ENCODE data around the gene PADI1.
A peak's percentile ranks its signal among the peaks of the same experiment; 100 is the strongest.

Gene PADI1

DNA sequence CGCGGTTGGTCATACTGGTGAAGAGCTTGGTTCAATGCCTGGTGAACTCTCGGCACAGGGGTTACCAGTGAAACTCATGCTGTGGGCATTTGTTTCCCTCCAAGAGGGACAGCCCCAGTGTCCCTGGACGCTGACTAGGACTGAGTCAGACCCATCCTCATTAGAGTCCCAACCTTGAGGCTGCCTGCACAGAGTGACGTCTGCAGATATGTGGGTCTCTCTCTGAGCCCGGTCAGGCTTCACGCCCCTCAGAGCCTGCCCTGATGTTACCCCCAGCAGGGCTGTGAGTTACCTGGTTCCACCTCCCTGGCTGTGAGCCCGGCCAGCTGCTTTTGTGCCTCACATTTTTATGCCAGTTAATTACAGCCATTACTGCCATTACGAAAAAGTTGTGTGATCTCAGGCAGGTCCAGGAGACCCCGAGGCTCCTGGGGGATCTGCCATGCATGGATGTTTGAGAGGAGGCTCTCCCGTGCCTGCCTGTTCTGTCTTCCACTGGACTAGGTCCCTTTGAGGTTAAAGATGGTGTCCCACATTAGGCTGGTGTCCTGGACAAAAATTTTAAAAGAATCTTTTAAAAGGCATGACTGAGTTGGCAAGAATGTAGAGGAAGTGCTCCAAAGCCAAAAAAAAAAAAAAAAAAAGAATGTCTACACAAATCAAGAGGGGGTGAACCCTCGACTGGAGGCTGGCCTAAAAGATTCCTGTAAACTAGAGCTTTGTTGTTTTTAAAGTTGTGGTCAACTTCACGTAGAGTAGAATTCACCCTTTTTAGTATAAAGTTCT lies 36.6 kb upstream of the PADI1 start:
- Mint-ChIP-seq H3K9me3 (no peaks in the 10 kb centered on the region), H3K27me3 (peaks cover 10% of the 10 kb centered on the region), H3K4me3 (no peak overlapping the region), H3K36me3 (ENCODE audit: low read depth) (no peaks in the 10 kb centered on the region), H3K27ac (no peak overlapping the region), H3K4me1 (no peaks in the 10 kb centered on the region)
- ATAC-seq = no peak
- no peak for DNase-seq

DNA sequence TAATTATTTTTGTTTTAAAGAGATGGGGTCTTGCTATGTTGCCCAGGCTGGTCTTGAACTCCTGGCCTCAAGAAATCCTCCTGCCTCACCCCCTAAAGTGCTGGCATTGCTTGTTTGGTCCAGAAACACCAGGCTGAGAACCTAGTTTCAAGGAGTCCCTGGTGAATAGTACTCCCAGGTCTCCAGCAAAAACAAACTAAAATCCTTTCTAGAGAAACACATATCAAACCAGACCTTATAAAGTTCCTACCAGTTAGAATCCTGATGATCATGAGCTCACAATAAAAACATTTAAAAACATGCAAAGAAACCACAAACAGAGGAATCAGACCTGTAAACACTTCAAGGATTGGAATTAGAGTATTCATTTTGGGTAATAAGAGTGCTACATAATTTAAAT lies 34.4 kb upstream of the PADI1 start:
- Mint-ChIP-seq H3K4me3 (no peak overlapping the region), H3K9me3 (peaks cover 4% of the 10 kb centered on the region), H3K27me3 (peaks cover 9% of the 10 kb centered on the region), H3K4me1 (no peaks in the 10 kb centered on the region), H3K36me3 (ENCODE audit: low read depth) (no peaks in the 10 kb centered on the region), H3K27ac (no peak overlapping the region)
- no peak for ATAC-seq
- no peak for DNase-seq

DNA sequence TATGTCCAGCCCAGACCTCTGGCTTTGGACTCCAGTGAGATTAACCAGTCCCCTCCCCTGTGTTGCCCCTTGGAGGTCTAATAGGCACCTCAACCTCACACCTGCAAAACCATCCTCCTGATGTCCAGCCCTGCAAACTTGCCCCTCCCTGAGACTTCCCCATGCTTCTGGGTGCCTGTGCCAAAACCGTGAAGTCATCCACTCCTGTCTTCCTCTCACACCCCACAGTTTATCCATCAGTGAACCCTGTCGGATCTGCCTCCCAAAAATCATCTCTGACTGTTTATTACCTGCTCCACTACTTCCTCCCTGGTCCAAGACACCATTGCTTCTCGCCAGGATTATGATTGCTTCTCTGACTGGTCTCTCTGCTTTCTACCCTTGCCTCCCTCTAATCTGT lies 31.7 kb upstream of the PADI1 start:
- H3K4me3 Mint-ChIP-seq = no peak overlapping the region
- no peak for DNase-seq
- no peaks in the 10 kb centered on the region for H3K36me3 Mint-ChIP-seq (ENCODE audit: low read depth)
- peaks cover 4% of the 10 kb centered on the region for H3K9me3 Mint-ChIP-seq
- H3K27me3 Mint-ChIP-seq = peaks cover 9% of the 10 kb centered on the region
- H3K4me1 Mint-ChIP-seq = no peaks in the 10 kb centered on the region
- ATAC-seq = no peak
- no peak overlapping the region for H3K27ac Mint-ChIP-seq

DNA sequence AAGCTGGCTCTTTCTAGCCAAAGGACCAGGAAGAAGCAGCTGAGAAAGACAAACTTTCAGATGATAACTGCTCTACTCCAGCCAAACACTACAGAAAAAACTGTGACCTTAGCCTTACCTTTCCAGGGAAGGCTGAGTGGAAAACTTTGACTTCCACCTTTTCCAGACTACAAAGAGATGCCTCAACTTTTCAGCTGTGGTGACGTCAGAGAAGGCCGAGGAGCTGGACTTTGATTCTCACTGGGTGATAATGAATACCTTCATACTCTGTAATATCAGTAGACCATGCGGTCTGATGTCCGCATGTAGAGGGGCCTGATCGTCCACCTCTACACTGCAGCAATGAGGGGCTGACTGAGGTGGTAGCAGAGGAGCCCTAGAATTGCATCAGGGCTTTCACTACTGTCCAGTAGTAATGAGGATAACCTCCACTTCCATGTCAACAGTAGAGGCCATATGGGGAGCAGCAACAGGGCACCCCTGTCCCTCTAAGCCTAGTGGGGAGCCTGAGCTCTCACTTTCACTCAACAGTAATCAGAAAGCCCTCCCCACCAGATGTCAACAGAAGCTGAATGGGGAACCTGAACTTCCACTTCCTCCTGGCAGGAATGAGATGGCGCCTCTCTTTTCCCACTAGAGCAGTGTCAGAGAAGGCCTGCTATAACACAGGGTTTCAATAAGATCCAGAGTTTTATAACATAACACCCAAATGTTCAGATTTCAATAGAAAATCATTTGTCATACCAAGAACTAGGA lies 28.4 kb upstream of the PADI1 start:
- Mint-ChIP-seq H3K4me3 (no peak overlapping the region), H3K27me3 (peaks cover 9% of the 10 kb centered on the region), H3K9me3 (peaks cover 19% of the 10 kb centered on the region), H3K36me3 (ENCODE audit: low read depth) (no peaks in the 10 kb centered on the region), H3K27ac (no peak overlapping the region), H3K4me1 (peaks cover 14% of the 10 kb centered on the region)
- DNase-seq (no peak), ATAC-seq (no peak)

DNA sequence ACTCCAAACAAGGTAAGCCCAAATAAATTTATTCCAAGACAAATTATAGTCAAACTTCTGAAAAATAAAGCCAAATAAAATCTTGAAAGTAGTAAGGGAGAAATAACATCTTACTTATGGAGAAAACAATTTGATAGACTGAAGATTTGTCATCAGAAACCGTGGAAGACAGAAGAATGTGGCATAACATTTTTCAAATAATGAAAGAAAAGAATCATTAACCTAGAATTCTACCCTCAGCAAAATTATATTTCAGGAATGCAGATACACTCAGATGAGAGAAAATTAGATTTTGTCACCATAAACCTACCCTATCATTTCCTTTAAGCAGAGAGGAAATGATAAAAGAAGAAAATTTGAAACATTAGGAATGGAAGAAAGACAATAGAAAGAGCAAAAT lies 27.3 kb upstream of the PADI1 start:
- H3K9me3 Mint-ChIP-seq = peaks cover 20% of the 10 kb centered on the region
- H3K4me3 Mint-ChIP-seq = no peak overlapping the region
- H3K36me3 Mint-ChIP-seq (ENCODE audit: low read depth) = no peaks in the 10 kb centered on the region
- H3K27me3 Mint-ChIP-seq = peaks cover 5% of the 10 kb centered on the region
- ATAC-seq (no peak), DNase-seq (no peak)
- no peak overlapping the region for H3K27ac Mint-ChIP-seq
- H3K4me1 Mint-ChIP-seq = peaks cover 22% of the 10 kb centered on the region

DNA sequence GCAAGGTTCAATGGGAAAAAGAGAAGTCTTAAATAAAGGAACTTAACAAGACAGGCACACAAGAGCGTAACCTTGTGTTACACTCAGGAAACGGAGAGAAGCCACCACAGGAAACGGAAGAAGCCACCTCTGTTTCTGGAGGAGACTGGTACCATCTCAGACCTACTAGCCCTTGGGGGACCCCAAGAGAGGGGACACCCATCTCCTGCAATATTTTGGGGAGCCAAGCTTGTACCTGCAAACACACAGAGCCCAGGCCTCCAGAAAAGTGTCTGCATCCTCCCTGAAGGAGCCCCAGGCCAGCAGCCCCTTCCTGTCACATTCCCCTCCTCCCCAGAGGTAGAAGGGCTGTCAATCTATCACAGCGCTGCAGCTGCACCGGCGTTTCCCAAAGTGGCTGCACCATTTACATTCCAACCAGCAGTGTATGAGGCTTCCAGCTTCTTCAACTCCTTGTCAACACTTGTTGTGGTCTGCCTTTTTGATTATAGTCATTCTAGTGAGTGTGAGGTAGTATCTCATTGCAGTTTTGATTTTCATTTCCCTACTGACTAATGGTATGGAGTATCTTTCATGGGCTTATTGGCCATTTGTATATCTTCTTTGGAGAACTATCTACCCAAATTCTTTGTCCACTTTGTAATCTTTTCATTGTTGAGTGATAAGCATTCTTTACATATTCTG lies 23.0 kb upstream of the PADI1 start:
- Mint-ChIP-seq H3K4me1 (peaks cover 33% of the 10 kb centered on the region), H3K27me3 (no peaks in the 10 kb centered on the region), H3K36me3 (ENCODE audit: low read depth) (no peaks in the 10 kb centered on the region), H3K27ac (peak overlapping the region; percentile 71), H3K4me3 (peak overlapping the region; percentile 33), H3K9me3 (peaks cover 16% of the 10 kb centered on the region)
- DNase-seq (peak; percentile 14), ATAC-seq (peak; percentile 52)

DNA sequence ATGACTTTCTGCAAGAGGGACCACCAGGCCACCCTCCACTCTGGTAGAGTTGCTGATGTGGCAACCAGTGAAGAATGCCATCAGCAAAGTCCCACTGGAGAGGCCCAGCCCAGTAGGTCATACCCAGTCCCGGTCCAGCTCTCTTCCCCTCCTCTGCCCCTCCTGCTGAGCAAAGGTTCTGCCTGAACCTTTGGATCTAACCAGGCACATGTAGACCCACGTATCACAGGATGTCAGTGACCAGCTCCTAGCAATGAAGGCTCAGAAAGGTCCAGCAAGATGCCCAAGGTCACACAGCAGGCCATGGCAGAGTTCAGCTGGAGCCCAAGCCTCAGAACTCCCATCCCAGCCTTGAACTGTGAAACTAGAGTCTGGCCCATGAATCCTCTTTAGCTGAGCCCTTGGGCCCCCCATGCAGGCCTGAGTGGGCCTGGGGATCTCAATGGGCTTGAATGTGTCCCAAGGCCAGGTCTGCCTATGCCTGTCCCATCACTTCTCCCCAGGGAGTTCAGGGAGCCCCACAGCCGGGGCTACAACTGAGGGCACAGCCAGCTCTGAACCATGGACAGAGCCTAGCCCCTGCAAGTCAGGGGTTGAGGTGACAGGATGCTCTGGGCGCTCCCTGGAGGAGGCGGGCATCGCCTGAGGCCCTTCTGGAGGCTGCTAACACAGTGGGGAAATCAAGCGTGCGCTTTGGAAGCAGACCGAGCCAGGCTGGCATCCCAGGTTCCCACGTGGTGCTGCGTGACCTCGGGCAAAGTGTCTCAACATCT lies 21.4 kb upstream of the PADI1 start:
- Mint-ChIP-seq H3K27ac (no peak overlapping the region), H3K27me3 (no peaks in the 10 kb centered on the region), H3K4me3 (no peak overlapping the region), H3K9me3 (peaks cover 22% of the 10 kb centered on the region), H3K36me3 (ENCODE audit: low read depth) (peaks cover 3% of the 10 kb centered on the region), H3K4me1 (peaks cover 35% of the 10 kb centered on the region)
- ATAC-seq = no peak
- DNase-seq = no peak

DNA sequence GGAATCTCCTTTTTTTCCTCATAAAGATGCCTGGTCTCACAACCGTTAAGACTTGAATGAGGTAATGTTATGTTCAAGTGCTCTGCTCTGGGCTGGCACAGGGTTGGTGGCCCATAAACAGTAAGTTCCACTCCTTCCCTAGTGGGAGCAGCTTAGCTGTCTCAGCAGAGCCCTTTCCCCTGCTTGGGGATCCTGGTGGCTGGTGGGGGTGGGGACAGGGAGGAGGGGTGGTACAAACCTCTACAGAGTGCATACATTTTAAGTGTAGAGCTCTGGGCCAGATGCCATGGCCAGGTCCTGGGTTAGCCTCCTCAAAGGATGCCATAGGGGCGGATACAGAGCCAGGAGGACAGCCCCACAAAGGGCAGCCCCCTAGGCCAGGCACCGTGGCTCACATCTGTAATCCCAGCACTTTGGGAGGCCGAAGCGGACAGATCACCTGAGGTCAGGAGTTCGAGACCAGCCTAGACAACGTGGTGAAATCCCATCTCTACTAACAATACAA lies 20.7 kb upstream of the PADI1 start:
- peaks cover 3% of the 10 kb centered on the region for H3K36me3 Mint-ChIP-seq (ENCODE audit: low read depth)
- peaks cover 25% of the 10 kb centered on the region for H3K9me3 Mint-ChIP-seq
- no peak overlapping the region for H3K4me3 Mint-ChIP-seq
- peaks cover 35% of the 10 kb centered on the region for H3K4me1 Mint-ChIP-seq
- ATAC-seq (no peak), DNase-seq (no peak)
- H3K27ac Mint-ChIP-seq = no peak overlapping the region
- H3K27me3 Mint-ChIP-seq = no peaks in the 10 kb centered on the region

DNA sequence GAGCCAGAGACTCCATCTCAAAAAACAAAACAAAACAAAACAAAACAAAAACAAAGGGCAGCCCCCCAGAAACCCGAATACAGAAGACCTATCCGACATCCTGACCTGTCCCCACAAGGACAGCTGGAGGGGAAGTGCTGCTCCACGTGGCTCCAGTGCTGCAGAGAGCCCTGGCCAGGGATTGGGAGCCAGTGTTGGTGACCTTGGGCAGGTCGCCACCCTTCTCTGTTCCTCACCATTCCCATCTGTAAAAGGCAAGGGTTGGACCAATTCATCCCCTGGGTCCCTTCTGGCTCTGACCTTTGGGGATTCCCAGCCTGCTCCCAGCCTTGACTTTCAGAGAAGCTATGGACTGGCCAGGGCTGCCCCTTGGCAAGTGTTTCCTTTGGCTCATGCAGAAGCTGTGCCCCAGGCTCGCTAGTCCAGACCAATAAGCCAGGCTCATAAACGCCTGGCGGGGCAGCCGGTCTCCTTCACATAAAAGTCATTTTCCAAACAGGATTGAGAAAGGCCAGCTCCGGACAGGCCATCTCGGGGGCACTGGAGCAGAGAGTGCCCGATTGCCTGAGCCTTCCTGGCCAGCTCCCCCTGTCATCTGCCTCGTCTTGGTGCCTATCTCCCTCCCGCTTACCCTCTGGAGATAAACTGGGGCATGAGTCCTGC lies 20.0 kb upstream of the PADI1 start:
- Mint-ChIP-seq H3K27me3 (no peaks in the 10 kb centered on the region), H3K4me1 (peaks cover 35% of the 10 kb centered on the region), H3K27ac (no peak overlapping the region), H3K36me3 (ENCODE audit: low read depth) (peaks cover 3% of the 10 kb centered on the region), H3K4me3 (no peak overlapping the region), H3K9me3 (peaks cover 25% of the 10 kb centered on the region)
- DNase-seq (no peak), ATAC-seq (no peak)

DNA sequence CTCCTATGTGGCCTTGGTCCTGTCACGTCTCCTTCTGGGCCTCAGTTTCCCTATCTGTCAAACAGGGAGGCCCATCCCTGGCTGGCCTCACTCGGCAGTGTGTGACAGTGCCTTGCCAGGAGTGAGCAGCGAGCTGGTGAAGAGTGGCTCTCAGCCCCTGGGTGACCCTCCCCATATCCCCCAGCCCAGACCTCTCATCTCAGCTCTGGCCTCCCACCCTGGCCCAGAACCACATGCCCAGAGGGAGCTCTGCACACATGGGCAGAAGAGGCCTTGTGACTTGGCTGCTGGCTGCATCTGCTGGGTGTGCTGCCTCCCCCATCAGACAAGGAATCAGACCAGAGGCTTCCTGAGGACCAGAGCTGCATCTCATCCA lies 19.5 kb upstream of the PADI1 start:
- ATAC-seq = no peak
- H3K4me3 Mint-ChIP-seq = no peak overlapping the region
- no peaks in the 10 kb centered on the region for H3K27me3 Mint-ChIP-seq

DNA sequence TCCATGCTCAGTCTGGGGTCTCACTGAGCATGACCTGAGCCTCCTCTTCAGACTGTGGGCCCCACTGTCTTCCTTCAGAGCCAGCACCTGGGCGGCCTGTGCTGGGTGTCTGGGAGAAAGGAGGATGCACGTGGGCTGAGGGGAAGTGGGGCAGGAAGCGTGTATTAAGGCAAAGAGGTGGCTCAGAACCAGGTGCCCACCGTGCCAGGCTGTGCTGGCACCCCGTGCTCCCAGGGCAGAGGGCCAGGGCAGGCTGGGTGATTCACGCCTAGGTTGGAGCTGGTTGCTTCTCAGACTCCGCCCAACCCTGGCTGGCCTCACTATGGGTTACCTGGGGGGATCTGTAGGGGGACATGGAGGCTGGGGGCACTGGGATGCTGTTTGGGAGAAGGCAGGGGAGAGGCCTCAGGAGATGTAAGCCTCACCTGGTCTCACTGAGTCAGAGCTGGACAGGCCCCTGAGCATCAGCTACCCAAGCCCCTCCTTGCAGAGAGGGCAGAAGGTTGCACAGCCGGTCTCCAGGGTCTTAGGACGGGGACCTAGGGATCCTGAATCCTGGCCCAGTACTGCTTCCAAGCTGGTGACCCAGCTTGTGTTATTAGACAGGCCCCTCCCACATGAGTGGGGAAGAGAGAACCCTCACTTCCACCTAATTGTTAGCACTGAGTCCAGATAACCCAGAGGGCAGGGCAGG lies 18.6 kb upstream of the PADI1 start:
- Mint-ChIP-seq H3K27ac (no peak overlapping the region), H3K27me3 (no peaks in the 10 kb centered on the region), H3K9me3 (peaks cover 12% of the 10 kb centered on the region), H3K4me1 (peaks cover 23% of the 10 kb centered on the region), H3K4me3 (no peak overlapping the region), H3K36me3 (ENCODE audit: low read depth) (peaks cover 3% of the 10 kb centered on the region)
- DNase-seq (no peak), ATAC-seq (no peak)

More for the DNA sequence above, 19.5 kb upstream of the PADI1 start:
- no peak for DNase-seq
- Mint-ChIP-seq H3K36me3 (ENCODE audit: low read depth) (peaks cover 3% of the 10 kb centered on the region), H3K9me3 (peaks cover 20% of the 10 kb centered on the region), H3K27ac (no peak overlapping the region), H3K4me1 (peaks cover 32% of the 10 kb centered on the region)

DNA sequence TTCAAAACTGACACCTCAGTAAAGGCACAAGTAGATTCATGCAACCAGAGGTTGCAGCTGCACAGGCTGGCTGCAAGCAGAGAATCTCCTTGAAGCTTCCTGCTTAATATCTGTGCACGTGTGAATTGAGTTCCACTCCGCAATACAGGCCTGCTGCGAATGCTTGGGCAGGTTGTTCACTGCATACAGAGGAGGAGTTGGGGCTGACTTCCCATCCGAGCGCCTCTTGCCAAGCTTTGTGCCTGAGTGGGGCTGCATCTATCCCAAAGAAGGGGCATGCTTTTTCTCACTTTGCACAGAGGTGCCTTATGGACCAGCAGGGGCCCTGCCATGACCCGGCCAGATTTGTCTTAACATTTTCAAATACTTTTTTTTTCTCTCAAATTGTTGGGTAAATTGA lies 17.9 kb upstream of the PADI1 start:
- no peak overlapping the region for H3K4me3 Mint-ChIP-seq
- ATAC-seq = no peak

DNA sequence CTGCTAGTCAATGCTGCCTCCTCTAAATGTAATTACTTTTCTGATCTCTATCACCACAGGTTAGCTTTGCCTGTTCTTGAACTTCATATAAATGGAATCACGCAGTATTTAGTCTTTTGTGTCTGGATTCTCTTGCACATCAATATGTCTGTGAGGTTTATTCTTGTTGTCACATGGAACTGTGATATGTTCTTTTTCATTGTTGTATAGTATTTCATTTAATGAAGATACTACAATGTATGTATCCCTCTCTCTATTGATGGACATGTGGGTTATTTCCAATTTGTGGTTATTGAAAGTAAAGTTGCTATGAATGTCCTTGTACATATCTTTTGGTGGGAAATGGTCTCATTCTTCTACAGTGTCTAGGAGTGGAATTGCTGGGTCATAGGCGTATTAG lies 16.7 kb upstream of the PADI1 start:
- Mint-ChIP-seq H3K4me3 (no peak overlapping the region), H3K27me3 (peaks cover 2% of the 10 kb centered on the region), H3K27ac (no peak overlapping the region), H3K36me3 (ENCODE audit: low read depth) (peaks cover 3% of the 10 kb centered on the region), H3K9me3 (peaks cover 9% of the 10 kb centered on the region), H3K4me1 (peaks cover 13% of the 10 kb centered on the region)
- ATAC-seq = no peak
- no peak for DNase-seq

More for the DNA sequence above, 17.9 kb upstream of the PADI1 start:
- peaks cover 9% of the 10 kb centered on the region for H3K9me3 Mint-ChIP-seq
- peaks cover 2% of the 10 kb centered on the region for H3K27me3 Mint-ChIP-seq
- no peak overlapping the region for H3K27ac Mint-ChIP-seq
- H3K36me3 Mint-ChIP-seq (ENCODE audit: low read depth) = peaks cover 3% of the 10 kb centered on the region
- no peak for DNase-seq
- H3K4me1 Mint-ChIP-seq = peaks cover 16% of the 10 kb centered on the region

All from activated naive CD8-positive, alpha-beta T cell treated with anti-CD3 and anti-CD28 coated beads, Interleukin-2, amount 50 U/mL, for 24 hours (primary cell).